B cell (primary cell): Measurements from ENCODE around the gene SIK1. TPM values are rescaled to one million over a fixed set of nuclear protein-coding genes. Genes with fewer than 3 reads are reported as not detected.
A peak's percentile ranks its signal among the peaks of the same experiment; 100 is the strongest.

Source experiments
- ATAC-seq: fragments of 200-7000 bp; cut with Tn5 transposase; one replicate; pipeline ENCODE4 v1.10.0; 2021; ENCODE audit warnings: low read depth, mild to moderate bottlenecking, moderate number of reproducible peaks, moderate library complexity
- CTCF ChIA-PET: fragments of 350-600 bp; sonication (Branson Sonifier 250); formaldehyde crosslinking; loops from one replicate; lab custom pipeline; 2021; ENCODE audit warnings: antibody characterized with exemption, inconsistent platforms; lab: Charles Lee
- POLR2A ChIA-PET: fragments of 350-600 bp; sonication (Branson Sonifier 250); formaldehyde crosslinking; loops from one replicate; lab custom pipeline; 2021; ENCODE audit warnings: antibody characterized with exemption; lab: Charles Lee
- DNase-seq: peaks from one replicate; pipeline ENCODE4 v3.0.0; 2013
- H2AFZ ChIP-seq: 2 replicates; pipeline ENCODE4 v1.6.1; 2012; ENCODE audit warnings: mild to moderate bottlenecking, low read depth, low read length; ENCODE audit not compliant: insufficient read depth, poor library complexity, severe bottlenecking
- H3K27ac ChIP-seq, 2 donors: 1 replicate in 1 of 2; 2 replicates in 1 of 2; pipeline ENCODE4 v1.5.1; 2012 to 2013; ENCODE audit warnings: low read length in 2 of 2, mild to moderate bottlenecking in 2 of 2, moderate library complexity in 1 of 2
- H3K27me3 ChIP-seq, 4 experiments: fragments of 200-600 bp in 1 of 4; sonication (generic) in 1 of 4; replicated peaks in 1 of 4; 1 replicate in 2 of 4; 2 replicates in 2 of 4; pipeline versions ENCODE4 v1.6.1 to v1.7.0; 2013 to 2016; ENCODE audit warnings: low read length in 3 of 4, mild to moderate bottlenecking in 2 of 4, mixed read lengths in 1 of 4, moderate library complexity in 1 of 4; ENCODE audit not compliant: insufficient read depth in 4 of 4, control insufficient read depth in 3 of 4; ENCODE audit errors: control extremely low read depth in 1 of 4
- H3K36me3 ChIP-seq, 2 experiments: replicated peaks in 1 of 2; 1 replicate in 1 of 2; 2 replicates in 1 of 2; pipeline versions ENCODE4 v1.6.1 to v1.7.1; 2013; ENCODE audit warnings: low read length in 1 of 2; ENCODE audit not compliant: insufficient read depth in 2 of 2, control insufficient read depth in 1 of 2; ENCODE audit errors: control extremely low read depth in 1 of 2, extremely low read depth in 1 of 2
- H3K4me1 ChIP-seq, 2 donors: fragments of 200-600 bp in 1 of 2; sonication (generic) in 1 of 2; 1 replicate in 1 of 2; 2 replicates in 1 of 2; pipeline versions ENCODE4 v1.5.1 to v1.6.1; 2013 to 2017; ENCODE audit warnings: low read length in 2 of 2; ENCODE audit not compliant: control insufficient read depth in 2 of 2, insufficient read depth in 2 of 2
- H3K4me2 ChIP-seq: replicated peaks from 2 replicates; pipeline ENCODE3; 2012; ENCODE audit warnings: mild to moderate bottlenecking, low read depth, low read length; ENCODE audit not compliant: poor library complexity, severe bottlenecking
- H3K4me3 ChIP-seq, 5 experiments: fragments of 200-600 bp in 1 of 5; sonication (generic) in 1 of 5; 1 replicate in 3 of 5; 2 replicates in 2 of 5; pipeline versions ENCODE4 v1.5.1 to v1.7.0; 2011 to 2016; ENCODE audit warnings: low read length in 4 of 5, mild to moderate bottlenecking in 4 of 5, low read depth in 2 of 5, control low read depth in 1 of 5, moderate library complexity in 1 of 5; ENCODE audit not compliant: insufficient read depth in 1 of 5; ENCODE audit errors: control extremely low read depth in 1 of 5, extremely low read depth in 1 of 5
- H3K79me2 ChIP-seq: fragments of 200-600 bp; sonication (generic); one replicate; pipeline ENCODE4 v1.6.0; 2016; ENCODE audit warnings: low read length; ENCODE audit not compliant: control insufficient read depth, insufficient read depth
- H3K9ac ChIP-seq: fragments of 200-600 bp; sonication (generic); 2 replicates; pipeline ENCODE4 v1.6.1; 2017; ENCODE audit warnings: mild to moderate bottlenecking, low read length, moderate library complexity
- H3K9me3 ChIP-seq, 3 donors: one replicate each; pipeline versions ENCODE4 v1.6.1 to v1.7.1; 2013; ENCODE audit warnings: low read length in 2 of 3; ENCODE audit not compliant: control insufficient read depth in 2 of 3, insufficient read depth in 1 of 3; ENCODE audit errors: control extremely low read depth in 1 of 3
- H4K20me1 ChIP-seq: 2 replicates; pipeline ENCODE4 v1.6.0; 2012; ENCODE audit warnings: mild to moderate bottlenecking, low read length; ENCODE audit not compliant: insufficient read depth, control insufficient read depth, poor library complexity, severe bottlenecking
- H3K27ac Mint-ChIP-seq: one replicate; pipeline ENCODE4 v1.8.0; 2021; ENCODE audit warnings: mixed read lengths
- H3K27me3 Mint-ChIP-seq: one replicate; pipeline ENCODE4 v1.8.0; 2021; ENCODE audit warnings: mixed read lengths
- H3K4me1 Mint-ChIP-seq: one replicate; pipeline ENCODE4 v1.8.0; 2021; ENCODE audit warnings: mixed read lengths
- H3K4me3 Mint-ChIP-seq: one replicate; pipeline ENCODE4 v1.8.0; 2021; ENCODE audit warnings: mixed read lengths
- H3K9me3 Mint-ChIP-seq: one replicate; pipeline ENCODE4 v1.8.0; 2022; ENCODE audit warnings: mixed read lengths; ENCODE audit not compliant: insufficient read depth
- EZH2 ChIP-seq: IDR thresholded peaks from 2 replicates; pipeline ENCODE4 v1.6.1; 2012; ENCODE audit warnings: borderline replicate concordance, low read depth, mild to moderate bottlenecking, moderate library complexity, low read length; ENCODE audit not compliant: insufficient read depth, poor library complexity, severe bottlenecking
- WGBS: methylation state at CpG from one replicate; pipeline ENCODE4 v1.1.5; 2013; ENCODE audit warnings: missing lambda C conversion rate; ENCODE audit not compliant: insufficient coverage; 5-methylcytosine and 5-hydroxymethylcytosine counted together
- intact Hi-C: fragments of 100-400 bp; cut with micrococcal nuclease; formaldehyde crosslinking; loops from one replicate; pipeline ENCODE4 v1.10.0; 2022
- polyA plus RNA-seq: library from polyadenylated mRNA; depleted of rRNA; stranded (reverse); fragments of >200 nt; gene quantifications from 2 replicates; pipeline ENCODE4 v1.2.3, GENCODE V29; 2012
- total RNA-seq, 2 donors: library from RNA; stranded (reverse); fragments of 120-200 nt in 1 of 2; gene quantifications; 1 replicate in 1 of 2; 2 replicates in 1 of 2; pipeline versions ENCODE4 v1.2.3 to v1.2.4, GENCODE V29; 2013 to 2022
- TF ChIP-seq, protein P1 (sequence below): fragments of 200-600 bp; IDR thresholded peaks from one replicate; pipeline ENCODE4 v1.8.0; 2022; ENCODE audit warnings: antibody characterized with exemption, mild to moderate bottlenecking

The SIK1 gene
- total and polyA plus RNA-seq, 2 donors (not counting 1 experiment from before 2014, with no cell fraction given) = 97.7 to 155 TPM

DNA sequence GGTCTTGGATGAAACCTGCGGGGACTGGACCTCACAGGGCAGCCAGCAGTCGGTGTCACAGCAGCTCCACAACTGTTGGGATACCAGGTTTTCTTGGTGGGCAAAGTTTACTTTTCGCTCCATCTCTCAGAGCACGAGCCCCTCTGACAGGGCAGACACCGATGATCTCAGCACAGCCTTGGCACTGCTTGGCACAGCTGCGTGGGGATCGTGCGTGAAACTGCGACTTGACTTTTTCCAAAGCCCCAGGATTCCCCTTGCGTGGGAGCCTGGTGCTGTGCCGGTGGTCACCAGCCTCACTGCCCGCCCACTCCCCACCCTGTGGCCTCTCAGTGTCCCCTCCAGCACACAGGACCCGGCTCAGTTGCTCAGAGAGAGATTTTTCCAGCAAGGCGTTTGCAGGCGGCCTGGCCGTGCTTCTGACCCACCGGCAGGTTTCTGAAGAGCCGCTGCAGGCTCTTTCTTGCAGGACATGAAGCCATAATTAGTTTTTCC lies 57.3 kb downstream of the SIK1 start:
- TF ChIP-seq, protein P1, sequence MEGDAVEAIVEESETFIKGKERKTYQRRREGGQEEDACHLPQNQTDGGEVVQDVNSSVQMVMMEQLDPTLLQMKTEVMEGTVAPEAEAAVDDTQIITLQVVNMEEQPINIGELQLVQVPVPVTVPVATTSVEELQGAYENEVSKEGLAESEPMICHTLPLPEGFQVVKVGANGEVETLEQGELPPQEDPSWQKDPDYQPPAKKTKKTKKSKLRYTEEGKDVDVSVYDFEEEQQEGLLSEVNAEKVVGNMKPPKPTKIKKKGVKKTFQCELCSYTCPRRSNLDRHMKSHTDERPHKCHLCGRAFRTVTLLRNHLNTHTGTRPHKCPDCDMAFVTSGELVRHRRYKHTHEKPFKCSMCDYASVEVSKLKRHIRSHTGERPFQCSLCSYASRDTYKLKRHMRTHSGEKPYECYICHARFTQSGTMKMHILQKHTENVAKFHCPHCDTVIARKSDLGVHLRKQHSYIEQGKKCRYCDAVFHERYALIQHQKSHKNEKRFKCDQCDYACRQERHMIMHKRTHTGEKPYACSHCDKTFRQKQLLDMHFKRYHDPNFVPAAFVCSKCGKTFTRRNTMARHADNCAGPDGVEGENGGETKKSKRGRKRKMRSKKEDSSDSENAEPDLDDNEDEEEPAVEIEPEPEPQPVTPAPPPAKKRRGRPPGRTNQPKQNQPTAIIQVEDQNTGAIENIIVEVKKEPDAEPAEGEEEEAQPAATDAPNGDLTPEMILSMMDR = no peak
- no peak for TF ChIP-seq EZH2
- peaks cover 0 to 22% of the 10 kb centered on the region in 2 donors for H3K4me1 ChIP-seq
- H3K4me3 ChIP-seq = no peak overlapping the region
- no peak overlapping the region for H3K27ac ChIP-seq
- Mint-ChIP-seq H3K27ac (peak overlapping the region; percentile 79), H3K27me3 (no peaks in the 10 kb centered on the region), H3K4me1 (peaks cover 32% of the 10 kb centered on the region), H3K9me3 (no peaks in the 10 kb centered on the region), H3K4me3 (peak overlapping the region; percentile 62)
- ATAC-seq (no peak), DNase-seq (no peak)
- intact Hi-C loops = no loop called here
- no peak overlapping the region for H3K9ac ChIP-seq
- no peaks in the 10 kb centered on the region for H3K36me3 ChIP-seq
- no peaks in the 10 kb centered on the region for H3K27me3 ChIP-seq
- H3K79me2 ChIP-seq = no peaks in the 10 kb centered on the region
- no peaks in the 10 kb centered on the region for H4K20me1 ChIP-seq
- ChIA-PET POLR2A (interaction anchor here (1.0 kb wide), 1 partner anchor 14 kb away, joined by 4 read pairs; no protein-coding TSS in a partner anchor), CTCF (no interaction called here)
- H3K4me2 ChIP-seq = peak overlapping the region; percentile 29
- no peaks in the 10 kb centered on the region for H3K9me3 ChIP-seq
- 90% methylated on average over 18 of the region's 18 CpGs for WGBS
- no peak overlapping the region for H2AFZ ChIP-seq

DNA sequence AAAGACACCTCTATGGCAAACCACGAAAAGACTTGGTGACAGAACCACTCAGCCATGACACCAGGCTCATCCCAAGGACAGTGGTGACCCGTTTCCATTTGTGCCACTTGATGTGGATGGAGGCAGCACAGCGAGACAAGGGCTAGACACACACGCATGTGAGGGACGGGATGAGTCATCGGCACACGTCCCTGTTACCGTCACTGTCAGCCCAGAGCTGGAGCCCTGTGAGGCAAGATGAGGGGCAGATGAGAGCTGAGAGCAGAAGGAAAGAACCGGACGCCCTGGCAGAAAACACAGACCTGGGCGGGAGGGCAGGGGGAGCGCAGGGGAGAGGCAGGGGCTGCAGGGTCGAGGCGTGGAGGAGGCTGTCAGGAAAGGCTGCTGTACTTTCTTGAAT lies 57.8 kb downstream of the SIK1 start:
- intact Hi-C loops = no loop called here
- Mint-ChIP-seq H3K27ac (peak overlapping the region; percentile 82), H3K4me1 (peaks cover 33% of the 10 kb centered on the region)

More for the DNA sequence above, 57.8 kb downstream of the SIK1 start:
- no peaks in the 10 kb centered on the region for H3K27me3 Mint-ChIP-seq
- no peaks in the 10 kb centered on the region for H3K9me3 ChIP-seq
- POLR2A ChIA-PET = interaction anchor here (1.0 kb wide), 1 partner anchor 13 kb away, joined by 4 read pairs; no protein-coding TSS in a partner anchor
- WGBS = 73% methylated on average over 14 of the region's 14 CpGs
- peak overlapping the region; percentile 29 for H3K4me2 ChIP-seq
- no peak overlapping the region for H3K4me3 ChIP-seq
- TF ChIP-seq, protein P1 = no peak
- no peak for TF ChIP-seq EZH2
- no peaks in the 10 kb centered on the region for H3K79me2 ChIP-seq
- H3K9ac ChIP-seq = no peak overlapping the region
- no peak overlapping the region for H2AFZ ChIP-seq
- no peaks in the 10 kb centered on the region for H3K9me3 Mint-ChIP-seq
- no peaks in the 10 kb centered on the region for H4K20me1 ChIP-seq
- peak overlapping the region; percentile 62 for H3K4me3 Mint-ChIP-seq
- ATAC-seq (peak; percentile 67), DNase-seq (peak; percentile 51)
- H3K27ac ChIP-seq = no peak overlapping the region
- no peaks in the 10 kb centered on the region for H3K27me3 ChIP-seq
- CTCF ChIA-PET = no interaction called here
- peaks cover 0 to 22% of the 10 kb centered on the region in 2 donors for H3K4me1 ChIP-seq
- no peaks in the 10 kb centered on the region for H3K36me3 ChIP-seq
